ENCODE data around the gene SPSB2.

The SPSB2 gene

GRCh38 chr12:6873094-6874014 lies at the start of gene SPSB2 (continued):
- TF ChIP-seq ZNF629 (tag by site-specific recombination; IDR thresholded peaks at IDR 0.05) = peak; percentile 72
- TF ChIP-seq ZBTB17 (tag by site-specific recombination; IDR thresholded peaks at IDR 0.05) = peak; percentile 92
- peak; percentile 60; the same call in 1 of the 2 replicates for TF ChIP-seq ZNF660 (tag by site-specific recombination; IDR thresholded peaks at IDR 0.05)
- TF ChIP-seq ZNF580 (tag by site-specific recombination; IDR thresholded peaks at IDR 0.05) = 0 out of 2 replicates have a peak, but pooled peaks have one; percentile 12
- no peak for TF ChIP-seq ZNF48 (tag by site-specific recombination; IDR thresholded peaks at IDR 0.05)
- TF ChIP-seq KLF10 (tag by site-specific recombination; IDR thresholded peaks at IDR 0.05) = peak; percentile 96
- TF ChIP-seq, protein P1, sequence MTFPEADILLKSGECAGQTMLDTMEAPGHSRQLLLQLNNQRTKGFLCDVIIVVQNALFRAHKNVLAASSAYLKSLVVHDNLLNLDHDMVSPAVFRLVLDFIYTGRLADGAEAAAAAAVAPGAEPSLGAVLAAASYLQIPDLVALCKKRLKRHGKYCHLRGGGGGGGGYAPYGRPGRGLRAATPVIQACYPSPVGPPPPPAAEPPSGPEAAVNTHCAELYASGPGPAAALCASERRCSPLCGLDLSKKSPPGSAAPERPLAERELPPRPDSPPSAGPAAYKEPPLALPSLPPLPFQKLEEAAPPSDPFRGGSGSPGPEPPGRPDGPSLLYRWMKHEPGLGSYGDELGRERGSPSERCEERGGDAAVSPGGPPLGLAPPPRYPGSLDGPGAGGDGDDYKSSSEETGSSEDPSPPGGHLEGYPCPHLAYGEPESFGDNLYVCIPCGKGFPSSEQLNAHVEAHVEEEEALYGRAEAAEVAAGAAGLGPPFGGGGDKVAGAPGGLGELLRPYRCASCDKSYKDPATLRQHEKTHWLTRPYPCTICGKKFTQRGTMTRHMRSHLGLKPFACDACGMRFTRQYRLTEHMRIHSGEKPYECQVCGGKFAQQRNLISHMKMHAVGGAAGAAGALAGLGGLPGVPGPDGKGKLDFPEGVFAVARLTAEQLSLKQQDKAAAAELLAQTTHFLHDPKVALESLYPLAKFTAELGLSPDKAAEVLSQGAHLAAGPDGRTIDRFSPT (tag by site-specific recombination; IDR thresholded peaks at IDR 0.05) = peak; percentile 29
- peak; percentile 63 for TF ChIP-seq ZNF76 (tag by site-specific recombination; IDR thresholded peaks at IDR 0.05; ENCODE audit: borderline replicate concordance, low read depth)
- TF ChIP-seq GLIS2 (tag by site-specific recombination; IDR thresholded peaks at IDR 0.05) = peak; percentile 77
- TF ChIP-seq ZNF571 (tag by site-specific recombination; IDR thresholded peaks at IDR 0.05) = no peak
- TF ChIP-seq MZF1 (tag by site-specific recombination; IDR thresholded peaks at IDR 0.05; ENCODE audit: borderline replicate concordance) = no peak
- peak; percentile 64 for TF ChIP-seq ZBTB6 (tag by site-specific recombination; IDR thresholded peaks at IDR 0.05)
- TF ChIP-seq ZNF501 (tag by site-specific recombination; IDR thresholded peaks at IDR 0.05) = peak; percentile 80
- no peak; the same call in 1 of the 2 replicates for TF ChIP-seq REST (tag by site-specific recombination; IDR thresholded peaks at IDR 0.05)
- TF ChIP-seq ZNF175 (tag by site-specific recombination; IDR thresholded peaks at IDR 0.05) = no peak
- TF ChIP-seq OSR2 (tag by site-specific recombination; IDR thresholded peaks at IDR 0.05) = peak; percentile 79
- TF ChIP-seq IKZF3 (tag by site-specific recombination; IDR thresholded peaks at IDR 0.05) = no peak
- peak; percentile 66; the same call in 1 of the 2 replicates for TF ChIP-seq ZBTB20 (tag by site-specific recombination; IDR thresholded peaks at IDR 0.05)
- TF ChIP-seq ZNF10 (tag by site-specific recombination; IDR thresholded peaks at IDR 0.05) = 0 out of 2 replicates have a peak, but pooled peaks have one; percentile 6
- no peak for TF ChIP-seq YY1 (tag by site-specific recombination; IDR thresholded peaks at IDR 0.05)
- TF ChIP-seq ZSCAN30 (tag by site-specific recombination; IDR thresholded peaks at IDR 0.05) = 0 out of 2 replicates have a peak, but pooled peaks have one; percentile 13
- TF ChIP-seq ZBTB48 (tag by site-specific recombination; IDR thresholded peaks at IDR 0.05) = peak; percentile 88
- no peak for TF ChIP-seq ZNF768 (tag by site-specific recombination; IDR thresholded peaks at IDR 0.05)
- TF ChIP-seq ZFP69B (tag by site-specific recombination; IDR thresholded peaks at IDR 0.05) = peak; percentile 51; the same call in 1 of the 2 replicates
- no peak for TF ChIP-seq ZNF473 (tag by site-specific recombination; IDR thresholded peaks at IDR 0.05)
- no peak for TF ChIP-seq ZNF311 (tag by site-specific recombination; IDR thresholded peaks at IDR 0.05; ENCODE audit: borderline replicate concordance)
- TF ChIP-seq ZNF610 (tag by site-specific recombination; IDR thresholded peaks at IDR 0.05; ENCODE audit: borderline replicate concordance) = 0 out of 2 replicates have a peak, but pooled peaks have one; percentile 18
- TF ChIP-seq BCL6B (tag by site-specific recombination; IDR thresholded peaks at IDR 0.05) = no peak
- no peak for TF ChIP-seq ZNF837 (tag by site-specific recombination; IDR thresholded peaks at IDR 0.05)
- TF ChIP-seq ZNF2 (tag by site-specific recombination; IDR thresholded peaks at IDR 0.05) = 0 out of 2 replicates have a peak, but pooled peaks have one; percentile 21
- peak; percentile 93 for TF ChIP-seq KLF1 (tag by site-specific recombination; IDR thresholded peaks at IDR 0.05)
- no peak for TF ChIP-seq ZBTB1 (tag by site-specific recombination; IDR thresholded peaks at IDR 0.05)
